Ramos (cell line): ENCODE measurements around the gene CLVS2.

Source experiments
- in situ Hi-C: fragments of 300-500 bp; cut with MboI; formaldehyde crosslinking; loops from one replicate; pipeline ENCODE4 v1.14.3; 2022; ENCODE audit warnings: low sequenced_read_pairs; ENCODE audit not compliant: unreplicated experiment

Gene CLVS2

GRCh38 chr6:123017104-123017682 lies 21.2 kb downstream of the CLVS2 start:
- in situ Hi-C loops = no loop called here

GRCh38 chr6:123022975-123023374 lies 26.9 kb downstream of the CLVS2 start:
- in situ Hi-C loops = no loop called here

- in situ Hi-C loops = no loop called here
Measured at GRCh38 chr6:123024976-123025375, 28.9 kb downstream of the CLVS2 start.

- in situ Hi-C loops = no loop called here
Measured at GRCh38 chr6:123027408-123027807, 31.4 kb downstream of the CLVS2 start.

- in situ Hi-C loops = no loop called here
Measured at GRCh38 chr6:123028263-123028662, 32.2 kb downstream of the CLVS2 start.

GRCh38 chr6:123030282-123030681 lies 34.2 kb downstream of the CLVS2 start:
- in situ Hi-C loops = no loop called here

- in situ Hi-C loops = no loop called here
Measured at GRCh38 chr6:123036648-123037047, 40.6 kb downstream of the CLVS2 start.

- in situ Hi-C loops = no loop called here
Measured at GRCh38 chr6:123039431-123039830, 43.4 kb downstream of the CLVS2 start.

GRCh38 chr6:123042401-123042800 lies 46.4 kb downstream of the CLVS2 start:
- in situ Hi-C loops = no loop called here

GRCh38 chr6:123044341-123044860 lies 48.4 kb downstream of the CLVS2 start:
- in situ Hi-C loops = no loop called here

GRCh38 chr6:123053602-123054225 lies 57.7 kb downstream of the CLVS2 start:
- in situ Hi-C loops = no loop called here

- in situ Hi-C loops = no loop called here
Measured at GRCh38 chr6:123055256-123055655, 59.2 kb downstream of the CLVS2 start.

GRCh38 chr6:123062670-123063069 lies 66.6 kb downstream of the CLVS2 start:
- in situ Hi-C loops = no loop called here

GRCh38 chr6:123064038-123064437 lies 68.0 kb downstream of the CLVS2 start:
- in situ Hi-C loops = no loop called here

- in situ Hi-C loops = no loop called here
Measured at GRCh38 chr6:123074616-123075015, 78.6 kb downstream of the CLVS2 start.

- in situ Hi-C loops = no loop called here
Measured at GRCh38 chr6:123085403-123085802, 89.4 kb downstream of the CLVS2 start.

- in situ Hi-C loops = no loop called here
Measured at GRCh38 chr6:123089226-123089625, 93.2 kb downstream of the CLVS2 start.

GRCh38 chr6:123091091-123091895 lies 95.3 kb downstream of the CLVS2 start:
- in situ Hi-C loops = no loop called here

GRCh38 chr6:123091896-123092271 lies 95.8 kb downstream of the CLVS2 start:
- in situ Hi-C loops = no loop called here

GRCh38 chr6:123094795-123095194 lies 98.8 kb downstream of the CLVS2 start:
- in situ Hi-C loops = no loop called here

- in situ Hi-C loops = no loop called here
Measured at GRCh38 chr6:123105561-123105960, 109.5 kb downstream of the CLVS2 start.
